OCI-LY3 (cell line): ENCODE measurements around the gene PDIA5.

Experiments
- H2AFZ ChIP-seq: fragments of 200-600, 300-600 bp; shearing (Covaris generic); 2 replicates; pipeline ENCODE4 v1.6.0; 2014; ENCODE audit warnings: antibody characterized with exemption, low read depth, low read length
- H3K27ac ChIP-seq: fragments of 200-600, 300-600 bp; sonication (generic); 2 replicates; pipeline ENCODE4 v1.5.1; 2014; ENCODE audit warnings: mild to moderate bottlenecking, low read length, moderate library complexity, mixed read lengths
- H3K27me3 ChIP-seq: fragments of 200-600, 300-600 bp; sonication (generic); 2 replicates; pipeline ENCODE4 v1.6.1; 2014; ENCODE audit warnings: low read depth, low read length, mixed read lengths
- H3K36me3 ChIP-seq: fragments of 200-600, 300-600 bp; sonication (generic); replicated peaks from 2 replicates; pipeline ENCODE3; 2014; ENCODE audit warnings: low read depth, low read length, mixed read lengths
- H3K4me1 ChIP-seq: fragments of 300-600, 200-600 bp; sonication (generic); 2 replicates; pipeline ENCODE4 v1.6.1; 2014; ENCODE audit warnings: low read length, mixed read lengths
- H3K4me2 ChIP-seq: fragments of 200-600, 300-600 bp; sonication (generic); 2 replicates; pipeline ENCODE4 v1.6.1; 2014; ENCODE audit warnings: low read length, mixed read lengths
- H3K4me3 ChIP-seq: fragments of 300-600, 200-600 bp; sonication (generic); 2 replicates; pipeline ENCODE4 v1.5.1; 2014; ENCODE audit warnings: antibody characterized with exemption, mild to moderate bottlenecking, low read length, moderate library complexity
- H3K79me2 ChIP-seq: fragments of 300-600, 200-600 bp; shearing (Covaris generic); 2 replicates; pipeline ENCODE4 v1.6.1; 2014; ENCODE audit warnings: mild to moderate bottlenecking, low read length, mixed read lengths
- H3K9ac ChIP-seq: fragments of 300-600, 200-600 bp; shearing (Covaris generic); 2 replicates; pipeline ENCODE4 v1.6.0; 2014; ENCODE audit warnings: mild to moderate bottlenecking, low read length, moderate library complexity
- H3K9me3 ChIP-seq: fragments of 200-600, 300-600 bp; shearing (Covaris generic); 2 replicates; pipeline ENCODE4 v1.6.1; 2014; ENCODE audit warnings: low read length, mixed read lengths; ENCODE audit not compliant: insufficient read depth
- H4K20me1 ChIP-seq: fragments of 200-600, 300-600 bp; sonication (generic); 2 replicates; pipeline ENCODE4 v1.6.1; 2016; ENCODE audit warnings: low read length, mixed read lengths; ENCODE audit not compliant: insufficient read depth
- CTCF ChIP-seq: fragments of 200-600, 300-600 bp; sonication (generic); IDR thresholded peaks from 2 replicates; pipeline ENCODE4 v1.5.1; 2014; ENCODE audit warnings: antibody characterized with exemption, low read length, low read depth
- EZH2phosphoT487 ChIP-seq: fragments of 200-600 bp; shearing (Covaris generic); IDR thresholded peaks from 2 replicates; pipeline ENCODE4 v1.6.1; 2018; ENCODE audit warnings: antibody characterized with exemption, mixed run types, low read depth

Gene PDIA5

GRCh38 chr3:123078101-123078500 lies 11.3 kb downstream of the PDIA5 start:
- no peak overlapping the region for H3K9ac ChIP-seq
- peaks cover 96% of the 10 kb centered on the region for H3K79me2 ChIP-seq
- no peak overlapping the region for H3K4me2 ChIP-seq
- H3K9me3 ChIP-seq = no peaks in the 10 kb centered on the region
- no peaks in the 10 kb centered on the region for H3K4me1 ChIP-seq
- peaks cover 77% of the 10 kb centered on the region for H4K20me1 ChIP-seq
- H3K27me3 ChIP-seq = no peaks in the 10 kb centered on the region
- H3K27ac ChIP-seq = no peak overlapping the region
- H2AFZ ChIP-seq = no peak overlapping the region
- H3K4me3 ChIP-seq = no peak overlapping the region
- TF ChIP-seq EZH2phosphoT487 = no peak
- TF ChIP-seq CTCF = no peak
- no peaks in the 10 kb centered on the region for H3K36me3 ChIP-seq

GRCh38 chr3:123080864-123081562 lies 14.2 kb downstream of the PDIA5 start:
- H3K4me2 ChIP-seq = no peak overlapping the region
- no peaks in the 10 kb centered on the region for H3K9me3 ChIP-seq

GRCh38 chr3:123081718-123082369 lies 15.0 kb downstream of the PDIA5 start:
- Histone ChIP-seq H3K4me2 (no peak overlapping the region), H3K4me1 (no peaks in the 10 kb centered on the region)

More at GRCh38 chr3:123080864-123081562, 14.2 kb downstream of the PDIA5 start:
- Histone ChIP-seq H3K9ac (no peak overlapping the region), H2AFZ (no peak overlapping the region), H3K36me3 (no peaks in the 10 kb centered on the region), H3K4me3 (no peak overlapping the region), H4K20me1 (peaks cover 83% of the 10 kb centered on the region), H3K79me2 (peaks cover 96% of the 10 kb centered on the region), H3K4me1 (no peaks in the 10 kb centered on the region), H3K27ac (no peak overlapping the region), H3K27me3 (no peaks in the 10 kb centered on the region)
- TF ChIP-seq EZH2phosphoT487 = no peak
- no peak for TF ChIP-seq CTCF

More at GRCh38 chr3:123081718-123082369, 15.0 kb downstream of the PDIA5 start:
- peaks cover 82% of the 10 kb centered on the region for H4K20me1 ChIP-seq
- H3K36me3 ChIP-seq = no peaks in the 10 kb centered on the region
- no peak overlapping the region for H3K9ac ChIP-seq
- H3K9me3 ChIP-seq = no peaks in the 10 kb centered on the region
- H3K27ac ChIP-seq = no peak overlapping the region
- H3K79me2 ChIP-seq = peaks cover 96% of the 10 kb centered on the region
- H3K4me3 ChIP-seq = no peak overlapping the region
- H2AFZ ChIP-seq = no peak overlapping the region
- H3K27me3 ChIP-seq = no peaks in the 10 kb centered on the region
- TF ChIP-seq EZH2phosphoT487 (no peak), CTCF (no peak)
